Measurements from ENCODE around the gene SYTL3. TPM values are rescaled to one million over a fixed set of nuclear protein-coding genes. Genes with fewer than 3 reads are reported as not detected.

SYTL3 gene
- total and polyA plus RNA-seq, 2 experiments from 2014 or later, result 0.07 TPM; not detected in 1

DNA sequence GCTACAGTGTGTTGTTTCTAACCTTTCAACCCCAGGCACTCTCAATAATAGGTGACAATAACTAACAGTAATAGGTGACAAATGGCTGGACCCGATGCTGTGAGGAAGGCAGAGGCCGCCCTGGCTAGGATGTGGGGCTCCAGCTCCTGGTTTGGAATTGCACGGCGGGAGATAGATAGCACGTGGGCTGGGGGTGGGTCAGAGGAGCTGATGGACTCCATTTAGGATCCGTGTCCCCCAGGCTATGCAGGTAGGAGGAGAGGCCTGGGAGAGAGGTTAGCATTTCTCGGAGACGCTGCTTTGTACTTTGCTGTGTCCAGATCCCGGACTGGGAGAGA, 107.9 kb downstream of the SYTL3 start:
- Histone ChIP-seq H3K27me3 (ENCODE audit: insufficient read depth) (no peaks in the 10 kb centered on the region), H3K4me1 (ENCODE audit: insufficient read depth) (peaks cover 17% of the 10 kb centered on the region), H2AFZ (peak overlapping the region; percentile 86; the same call in 1 of the 2 replicates), H3K4me3 (no peak overlapping the region), H3K4me2 (no peak overlapping the region; the same call in 1 of the 2 replicates), H3K27ac (ENCODE audit: low read depth) (no peak overlapping the region), H3F3A (replicated peaks; ENCODE audit: low read depth) (0 out of 2 replicates have a peak, but pooled peaks cover under 1% of the 10 kb centered on the region), H3K9me2 (ENCODE audit: insufficient read depth) (no peaks in the 10 kb centered on the region), H3K79me2 (replicated peaks; ENCODE audit: insufficient read depth) (no peaks in the 10 kb centered on the region), H3K36me3 (ENCODE audit: insufficient read depth) (no peaks in the 10 kb centered on the region), H4K20me1 (replicated peaks; ENCODE audit: insufficient read depth) (no peaks in the 10 kb centered on the region)
- no peak overlapping the region for H3K27ac Mint-ChIP-seq
- peak; percentile 7; the same call in 2 of the 3 replicates for ATAC-seq
- H3K9me3 Mint-ChIP-seq, result peaks cover 2% of the 10 kb centered on the region; the same call in 2 of the 3 replicates
- TF ChIP-seq ZNF114 (CRISPR knock-in tag; IDR thresholded peaks at IDR 0.05) (no peak), ZNF462 (CRISPR knock-in tag; IDR thresholded peaks at IDR 0.05) (no peak), EZH2 (IDR thresholded peaks at IDR 0.05; ENCODE audit: low read depth, unreplicated experiment) (no peak), NANOG (IDR thresholded peaks at IDR 0.05; ENCODE audit: borderline replicate concordance) (no peak), STAT1 (IDR thresholded peaks at IDR 0.05; ENCODE audit: unreplicated experiment) (no peak), JUNB (IDR thresholded peaks at IDR 0.05; ENCODE audit: unreplicated experiment) (no peak)
- TF ChIP-seq, protein P1, sequence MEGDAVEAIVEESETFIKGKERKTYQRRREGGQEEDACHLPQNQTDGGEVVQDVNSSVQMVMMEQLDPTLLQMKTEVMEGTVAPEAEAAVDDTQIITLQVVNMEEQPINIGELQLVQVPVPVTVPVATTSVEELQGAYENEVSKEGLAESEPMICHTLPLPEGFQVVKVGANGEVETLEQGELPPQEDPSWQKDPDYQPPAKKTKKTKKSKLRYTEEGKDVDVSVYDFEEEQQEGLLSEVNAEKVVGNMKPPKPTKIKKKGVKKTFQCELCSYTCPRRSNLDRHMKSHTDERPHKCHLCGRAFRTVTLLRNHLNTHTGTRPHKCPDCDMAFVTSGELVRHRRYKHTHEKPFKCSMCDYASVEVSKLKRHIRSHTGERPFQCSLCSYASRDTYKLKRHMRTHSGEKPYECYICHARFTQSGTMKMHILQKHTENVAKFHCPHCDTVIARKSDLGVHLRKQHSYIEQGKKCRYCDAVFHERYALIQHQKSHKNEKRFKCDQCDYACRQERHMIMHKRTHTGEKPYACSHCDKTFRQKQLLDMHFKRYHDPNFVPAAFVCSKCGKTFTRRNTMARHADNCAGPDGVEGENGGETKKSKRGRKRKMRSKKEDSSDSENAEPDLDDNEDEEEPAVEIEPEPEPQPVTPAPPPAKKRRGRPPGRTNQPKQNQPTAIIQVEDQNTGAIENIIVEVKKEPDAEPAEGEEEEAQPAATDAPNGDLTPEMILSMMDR (conservative IDR thresholded peaks at IDR 0.05; ENCODE audit: low read depth in 2 of 2), result no peak
- no peak for DNase-seq (ENCODE audit: low spot score)
- H3K4me3 Mint-ChIP-seq, result no peak overlapping the region
- H3K36me3 Mint-ChIP-seq (ENCODE audit: low read depth), result no peaks in the 10 kb centered on the region
- peaks cover 25% of the 10 kb centered on the region for H3K4me1 Mint-ChIP-seq
- peaks cover 27% of the 10 kb centered on the region for H3K27me3 Mint-ChIP-seq (ENCODE audit: insufficient read depth, low read depth, poor library complexity)
